GM21786 (cell line): ENCODE data around the gene KRTAP10-5.
"Not testable (repeated sequence)": the region's sequence is repeated elsewhere in the genome, so short reads cannot be mapped to it uniquely, and the experiment has no call there.

Experiments used
- ATAC-seq: cut with Tn5 transposase; IDR thresholded peaks from one replicate; pipeline ENCODE4 v1.9.1; 2021; ENCODE audit not compliant: unreplicated experiment

KRTAP10-5 gene

GRCh38 chr21:44591801-44592130, 11.4 kb upstream of the KRTAP10-5 start:
- not testable (repeated sequence) for ATAC-seq

- not testable (repeated sequence) for ATAC-seq
Observed at GRCh38 chr21:44590897-44591800, 10.7 kb upstream of the KRTAP10-5 start.

GRCh38 chr21:44590311-44590721, 9.9 kb upstream of the KRTAP10-5 start:
- no peak for ATAC-seq

GRCh38 chr21:44589586-44590305, 9.3 kb upstream of the KRTAP10-5 start:
- no peak for ATAC-seq

GRCh38 chr21:44589094-44589493, 8.7 kb upstream of the KRTAP10-5 start:
- no peak for ATAC-seq

- no peak for ATAC-seq
Observed at GRCh38 chr21:44585892-44586291, 5.5 kb upstream of the KRTAP10-5 start.

- ATAC-seq = no peak
Observed at GRCh38 chr21:44583800-44584147, 3.4 kb upstream of the KRTAP10-5 start.

GRCh38 chr21:44583089-44583799, 2.8 kb upstream of the KRTAP10-5 start:
- ATAC-seq = no peak

- no peak for ATAC-seq
Observed at GRCh38 chr21:44582055-44582454, 1.7 kb upstream of the KRTAP10-5 start.

- ATAC-seq = no peak
Observed at GRCh38 chr21:44581158-44581557, 754 bp upstream of the KRTAP10-5 start.

GRCh38 chr21:44579833-44580144, 615 bp downstream of the KRTAP10-5 start:
- ATAC-seq = no peak

GRCh38 chr21:44579056-44579832, 1.2 kb downstream of the KRTAP10-5 start:
- no peak for ATAC-seq

- no peak for ATAC-seq
Observed at GRCh38 chr21:44578371-44579055, 1.9 kb downstream of the KRTAP10-5 start.

GRCh38 chr21:44576025-44576420, 4.4 kb downstream of the KRTAP10-5 start:
- no peak for ATAC-seq

- ATAC-seq = no peak
Observed at GRCh38 chr21:44575307-44576024, 4.9 kb downstream of the KRTAP10-5 start.

- ATAC-seq = no peak
Observed at GRCh38 chr21:44574457-44575306, 5.7 kb downstream of the KRTAP10-5 start.

GRCh38 chr21:44573630-44574456, 6.6 kb downstream of the KRTAP10-5 start, which contains the start of gene KRTAP10-4:
Gene KRTAP10-4, plus strand, starts transcription at chr21:44573729. Its CDS starts 30 bp downstream, at chr21:44573759.
- not testable (repeated sequence) for ATAC-seq
